ENCODE measurements around the gene PROSER1. TPM values are rescaled to one million over a fixed set of nuclear protein-coding genes. Genes with fewer than 3 reads are reported as not detected.
A peak's percentile ranks its signal among the peaks of the same experiment; 100 is the strongest.

PROSER1 gene
- total RNA-seq, 1 experiment from 2014 or later = 33.5 TPM

- no peak for DNase-seq (ENCODE audit: low read depth, low spot score)
- H3K27ac ChIP-seq (ENCODE audit: low read depth, low read length) = no peak overlapping the region
Measured at GRCh38 chr13:39036212-39036611, 1.7 kb downstream of the PROSER1 start.

More at GRCh38 chr13:39036212-39036611, 1.7 kb downstream of the PROSER1 start:
- ChIA-PET POLR2A (no interaction called here), RAD21 (ENCODE audit: low non-redundant PET in 1 of 2, low total read pairs in 2 of 2, uncharacterized antibody in 2 of 2, unreplicated experiment in 2 of 2) (no interaction called here), CTCF (no interaction called here)
- peak overlapping the region; percentile 89 to 90 for H3K4me3 ChIP-seq (replicated peaks in 1 of 2; ENCODE audit: low read depth in 1 of 2, low read length in 2 of 2)
- TF ChIP-seq POLR2AphosphoS5 (IDR thresholded peaks at IDR 0.05; ENCODE audit: low read depth, low read length) (no peak), YY1 (IDR thresholded peaks at IDR 0.05; ENCODE audit: extremely low read depth, insufficient replicate concordance, low read depth, low read length) (no peak), CTCF (IDR thresholded peaks at IDR 0.05 in 2 of 3, conservative IDR thresholded peaks at IDR 0.05 in 1 of 3; ENCODE audit: borderline replicate concordance in 1 of 3, insufficient read depth in 1 of 3, low read depth in 2 of 3, low read length in 2 of 3) (no peak), REST (IDR thresholded peaks at IDR 0.05; ENCODE audit: low read depth) (no peak), CBX3 (IDR thresholded peaks at IDR 0.05; ENCODE audit: low read depth) (no peak), ZBTB33 (IDR thresholded peaks at IDR 0.05; ENCODE audit: extremely low read depth, insufficient replicate concordance, low read length) (no peak), RAD21 (IDR thresholded peaks at IDR 0.05; ENCODE audit: low read depth) (no peak), TCF7L2 (IDR thresholded peaks at IDR 0.05; ENCODE audit: borderline replicate concordance, extremely low read depth, insufficient read depth, insufficient read length) (no peak), ZFX (IDR thresholded peaks at IDR 0.05) (no peak), MAX (IDR thresholded peaks at IDR 0.05) (no peak), JUND (IDR thresholded peaks at IDR 0.05) (no peak), ZNF274 (IDR thresholded peaks at IDR 0.05; ENCODE audit: low read depth, low read length) (no peak), ELF1 (IDR thresholded peaks at IDR 0.05; ENCODE audit: borderline replicate concordance, low read depth) (no peak), POLR2A (IDR thresholded peaks at IDR 0.05; ENCODE audit: borderline replicate concordance, extremely low read depth, insufficient read depth, insufficient read length) (no peak), FOSL1 (IDR thresholded peaks at IDR 0.05; ENCODE audit: low read depth) (no peak), SRF (IDR thresholded peaks at IDR 0.05; ENCODE audit: low read depth) (no peak)
- ATAC-seq = no peak
- BruUV-seq (replicated peaks) = no TSS peak
- intact Hi-C loops (cut with micrococcal nuclease) = no loop called here
- H3K4me1 ChIP-seq (ENCODE audit: control insufficient read depth in 1 of 2, insufficient read depth in 2 of 2, low read length in 2 of 2) = peaks cover 0 to 26% of the 10 kb centered on the region in 2 experiments; a peak in 3 of 4 replicates
- H3K4me2 ChIP-seq (ENCODE audit: low read length) = peak overlapping the region; percentile 99
- H3K36me3 ChIP-seq (ENCODE audit: control insufficient read depth in 1 of 2, insufficient read depth in 2 of 2, low read length in 2 of 2) = no peaks in the 10 kb centered on the region
- no peaks in the 10 kb centered on the region for H4K20me1 ChIP-seq (ENCODE audit: insufficient read depth)
- H3K9me2 ChIP-seq (ENCODE audit: insufficient read depth) = no peaks in the 10 kb centered on the region
- no peaks in the 10 kb centered on the region for H3K9me3 ChIP-seq (ENCODE audit: control insufficient read depth in 1 of 2, insufficient read depth in 1 of 2, low read depth in 1 of 2, low read length in 2 of 2)
- peak overlapping the region; percentile 73 for H3K9ac ChIP-seq (ENCODE audit: low read length)
- H3K79me2 ChIP-seq (ENCODE audit: insufficient read depth, low read length) = peaks cover 67% of the 10 kb centered on the region
- no peak overlapping the region for H2AFZ ChIP-seq (ENCODE audit: low read depth, low read length, poor library complexity, severe bottlenecking)
- no peaks in the 10 kb centered on the region for H3K27me3 ChIP-seq (ENCODE audit: insufficient read depth, low read length)
